Kidney epithelial cell (primary cell): ENCODE data around the gene ASTN1. TPM values are rescaled to one million over a fixed set of nuclear protein-coding genes. Genes with fewer than 3 reads are reported as not detected.

Source experiments
- DNase-seq: peaks from one replicate; pipeline ENCODE4 v3.0.0-alpha.2; 2010; ENCODE audit warnings: low read depth
- H3K27me3 ChIP-seq: 2 replicates; pipeline ENCODE4 v1.6.0; 2011; ENCODE audit warnings: low read length; ENCODE audit not compliant: control insufficient read depth, insufficient read depth
- H3K36me3 ChIP-seq: 2 replicates; pipeline ENCODE4 v1.5.1; 2011; ENCODE audit warnings: low read length; ENCODE audit not compliant: control insufficient read depth, insufficient read depth
- H3K4me3 ChIP-seq: 2 replicates; pipeline ENCODE4 v1.5.1; 2011; ENCODE audit warnings: low read depth, mild to moderate bottlenecking, control low read depth, low read length
- total RNA-seq: library from RNA; depleted of rRNA; stranded (reverse); fragments of >200 nt; gene quantifications from 2 replicates; pipeline ENCODE4 v1.2.3, GENCODE V29; 2015
- TF ChIP-seq, protein P1 (sequence below): IDR thresholded peaks from 2 replicates; pipeline ENCODE4 v1.5.1; 2011; ENCODE audit warnings: mild to moderate bottlenecking, moderate library complexity, low read length, control low read depth, inconsistent platforms; ENCODE audit not compliant: insufficient read depth, poor library complexity, severe bottlenecking

Gene ASTN1
- total RNA-seq, 1 donor from 2014 or later, result 0.21 TPM

DNA sequence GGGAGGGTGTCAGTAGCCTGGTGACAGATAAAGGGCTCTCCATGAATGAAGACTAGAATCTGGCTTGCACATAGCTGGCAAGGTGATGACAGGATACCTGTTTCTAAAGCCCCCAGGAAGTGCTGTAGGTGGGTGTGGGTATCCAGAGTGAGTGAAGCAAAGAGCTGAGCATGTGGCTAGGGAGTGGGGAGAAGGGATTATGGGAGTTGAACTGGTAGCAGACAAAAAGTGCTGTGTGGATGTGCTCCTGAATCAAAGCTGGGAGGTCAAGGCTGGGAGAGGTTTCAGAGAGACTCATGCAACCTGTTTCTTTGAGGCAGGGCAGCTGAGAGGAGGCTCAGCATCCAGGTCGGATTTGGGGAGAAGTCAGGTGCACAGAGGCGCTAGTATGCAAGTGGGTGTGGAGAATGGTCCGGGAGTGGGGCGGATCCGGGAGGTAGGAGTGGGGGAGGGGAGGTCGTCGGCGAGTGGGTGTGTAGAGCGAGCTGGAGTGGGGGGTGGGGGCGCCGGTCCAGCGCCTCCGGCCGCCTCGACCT lies 600 bp downstream of the ASTN1 start:
- no peak for DNase-seq
- Histone ChIP-seq H3K36me3 (no peaks in the 10 kb centered on the region), H3K27me3 (peaks cover 32% of the 10 kb centered on the region), H3K4me3 (peak overlapping the region; percentile 23)
- TF ChIP-seq, protein P1, sequence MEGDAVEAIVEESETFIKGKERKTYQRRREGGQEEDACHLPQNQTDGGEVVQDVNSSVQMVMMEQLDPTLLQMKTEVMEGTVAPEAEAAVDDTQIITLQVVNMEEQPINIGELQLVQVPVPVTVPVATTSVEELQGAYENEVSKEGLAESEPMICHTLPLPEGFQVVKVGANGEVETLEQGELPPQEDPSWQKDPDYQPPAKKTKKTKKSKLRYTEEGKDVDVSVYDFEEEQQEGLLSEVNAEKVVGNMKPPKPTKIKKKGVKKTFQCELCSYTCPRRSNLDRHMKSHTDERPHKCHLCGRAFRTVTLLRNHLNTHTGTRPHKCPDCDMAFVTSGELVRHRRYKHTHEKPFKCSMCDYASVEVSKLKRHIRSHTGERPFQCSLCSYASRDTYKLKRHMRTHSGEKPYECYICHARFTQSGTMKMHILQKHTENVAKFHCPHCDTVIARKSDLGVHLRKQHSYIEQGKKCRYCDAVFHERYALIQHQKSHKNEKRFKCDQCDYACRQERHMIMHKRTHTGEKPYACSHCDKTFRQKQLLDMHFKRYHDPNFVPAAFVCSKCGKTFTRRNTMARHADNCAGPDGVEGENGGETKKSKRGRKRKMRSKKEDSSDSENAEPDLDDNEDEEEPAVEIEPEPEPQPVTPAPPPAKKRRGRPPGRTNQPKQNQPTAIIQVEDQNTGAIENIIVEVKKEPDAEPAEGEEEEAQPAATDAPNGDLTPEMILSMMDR, result no peak

DNA sequence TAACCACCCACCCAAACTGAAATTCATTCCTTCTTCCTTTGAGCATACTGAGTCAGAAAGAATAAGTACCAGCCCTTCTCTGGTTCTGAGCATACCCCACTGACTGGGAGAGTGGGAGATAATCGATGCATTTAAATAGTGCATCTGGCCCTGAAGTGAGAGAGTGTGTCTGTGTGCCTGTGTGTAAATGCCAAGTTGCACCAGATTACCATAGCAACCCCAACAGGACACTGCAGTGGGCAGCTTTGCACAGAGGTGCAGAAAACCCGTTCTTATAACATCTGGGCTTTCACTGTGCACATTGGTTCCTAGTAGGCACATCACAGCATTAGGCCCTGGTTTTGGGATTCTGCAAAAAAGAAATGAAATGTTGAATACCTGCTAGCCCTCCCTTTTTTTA lies 2.3 kb downstream of the ASTN1 start:
- TF ChIP-seq, protein P1, result no peak
- no peak overlapping the region for H3K4me3 ChIP-seq
- no peak for DNase-seq
- peaks cover 32% of the 10 kb centered on the region for H3K27me3 ChIP-seq
- H3K36me3 ChIP-seq, result no peaks in the 10 kb centered on the region

DNA sequence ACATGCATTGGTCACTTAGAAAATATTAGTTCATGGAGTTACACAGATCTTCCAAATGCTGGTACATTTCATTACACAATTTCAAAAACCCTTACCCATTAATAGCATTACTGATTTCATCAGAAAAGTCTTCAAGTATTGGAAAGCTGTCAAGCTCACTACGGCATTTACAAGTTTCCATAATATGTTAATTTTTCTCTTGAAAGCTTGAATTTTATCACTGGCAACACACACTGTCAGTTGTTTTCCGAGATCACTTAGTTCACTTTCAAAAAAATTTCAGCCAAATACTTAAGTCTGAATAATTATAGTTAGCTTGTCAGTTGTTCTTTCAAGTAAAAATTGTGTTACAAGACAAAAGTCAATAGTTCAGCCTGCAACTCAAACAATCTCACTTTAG lies 18.0 kb downstream of the ASTN1 start:
- TF ChIP-seq, protein P1, result no peak
- no peak for DNase-seq
- Histone ChIP-seq H3K4me3 (no peak overlapping the region), H3K27me3 (no peaks in the 10 kb centered on the region), H3K36me3 (no peaks in the 10 kb centered on the region)

DNA sequence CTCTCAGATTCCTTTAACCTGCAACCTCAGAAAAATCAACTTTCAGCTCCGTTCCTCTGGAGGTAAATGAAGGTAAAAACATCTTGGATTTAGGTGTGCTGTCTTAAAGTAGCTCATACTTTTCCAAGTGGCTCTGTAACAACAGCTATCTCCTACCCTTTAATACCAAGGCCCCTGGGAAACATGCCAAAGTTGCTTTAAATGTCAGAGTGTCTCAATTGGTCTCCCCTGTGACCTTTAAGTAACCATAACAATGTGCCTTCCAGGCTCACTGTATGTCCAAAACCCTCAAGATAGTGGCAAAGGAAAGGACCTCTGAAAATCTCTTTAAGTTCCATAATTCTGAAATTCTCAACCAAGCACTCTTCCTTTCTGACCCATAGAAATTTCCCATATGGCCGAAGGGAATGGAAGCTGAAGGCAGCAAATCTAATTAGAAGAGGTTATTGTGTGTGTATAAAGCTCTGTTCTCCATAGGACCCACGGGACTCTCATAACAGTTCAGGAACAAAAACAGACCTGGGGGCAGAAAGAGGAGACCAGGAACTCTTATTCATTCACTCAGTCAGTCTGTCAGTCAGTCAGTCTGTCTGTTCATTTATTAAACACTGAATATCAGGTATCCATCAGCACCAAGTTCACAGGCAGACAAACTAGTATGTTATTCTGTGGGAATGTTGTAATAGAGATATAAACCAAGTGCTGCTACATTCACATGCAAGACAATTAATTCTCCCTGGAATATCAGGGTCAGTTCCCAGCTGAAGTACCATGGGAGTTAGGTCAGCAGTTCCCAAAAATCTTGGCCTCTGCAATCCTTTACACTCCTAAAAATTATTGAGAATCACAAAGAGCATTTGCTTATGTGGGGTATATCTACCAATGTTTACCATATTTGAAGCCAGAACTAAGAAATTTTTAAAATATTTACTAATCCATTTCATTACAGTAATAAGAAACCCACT lies 19.1 kb downstream of the ASTN1 start:
- Histone ChIP-seq H3K36me3 (no peaks in the 10 kb centered on the region), H3K4me3 (no peak overlapping the region), H3K27me3 (no peaks in the 10 kb centered on the region)
- no peak for DNase-seq
- TF ChIP-seq, protein P1, result no peak

DNA sequence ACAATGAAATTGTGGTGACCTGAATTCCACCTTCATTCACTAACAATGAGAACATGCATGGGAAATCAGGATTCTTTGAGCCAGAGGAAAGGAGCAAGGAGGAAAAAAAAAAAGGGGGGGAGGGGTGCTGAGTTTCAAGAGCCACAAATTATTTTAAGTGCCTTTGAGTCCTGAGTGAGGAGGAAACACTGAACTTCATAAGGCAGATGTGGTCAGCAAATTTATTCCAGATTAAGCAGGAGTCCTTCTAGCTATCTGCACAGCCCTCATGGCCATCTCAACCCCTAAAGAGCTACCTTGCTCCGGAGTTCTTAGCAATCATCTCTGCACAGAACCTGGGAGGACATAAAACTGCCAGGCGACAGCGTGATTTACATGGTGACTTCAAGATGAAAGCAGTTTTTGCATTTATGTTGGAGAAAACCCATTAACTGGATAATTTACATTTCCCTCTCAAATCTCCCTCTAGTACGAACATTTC lies 21.7 kb downstream of the ASTN1 start:
- no peak overlapping the region for H3K4me3 ChIP-seq
- H3K27me3 ChIP-seq, result no peaks in the 10 kb centered on the region
- no peaks in the 10 kb centered on the region for H3K36me3 ChIP-seq
- TF ChIP-seq, protein P1, result no peak
- no peak for DNase-seq

DNA sequence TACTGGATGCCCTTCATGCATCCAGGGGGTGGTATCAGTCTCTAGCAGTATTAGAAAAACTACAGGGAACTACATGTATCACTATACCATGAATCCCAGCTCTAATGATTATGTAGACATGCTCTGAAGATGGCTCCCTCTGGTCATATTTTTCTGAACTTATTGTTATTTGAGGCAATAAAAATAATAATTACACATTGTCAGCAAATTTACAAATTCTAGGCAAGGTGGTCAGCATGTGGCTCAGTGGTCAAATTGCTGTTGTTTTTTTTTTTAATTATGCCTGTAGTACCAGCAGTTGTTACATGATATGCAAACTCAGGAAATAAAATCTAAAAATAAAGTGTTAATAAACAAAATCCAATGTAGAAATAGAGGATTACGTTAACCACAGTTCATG lies 22.5 kb downstream of the ASTN1 start:
- Histone ChIP-seq H3K36me3 (no peaks in the 10 kb centered on the region), H3K4me3 (no peak overlapping the region), H3K27me3 (no peaks in the 10 kb centered on the region)
- TF ChIP-seq, protein P1, result no peak
- no peak for DNase-seq
